ENCODE measurements around the gene NLK.

DNA sequence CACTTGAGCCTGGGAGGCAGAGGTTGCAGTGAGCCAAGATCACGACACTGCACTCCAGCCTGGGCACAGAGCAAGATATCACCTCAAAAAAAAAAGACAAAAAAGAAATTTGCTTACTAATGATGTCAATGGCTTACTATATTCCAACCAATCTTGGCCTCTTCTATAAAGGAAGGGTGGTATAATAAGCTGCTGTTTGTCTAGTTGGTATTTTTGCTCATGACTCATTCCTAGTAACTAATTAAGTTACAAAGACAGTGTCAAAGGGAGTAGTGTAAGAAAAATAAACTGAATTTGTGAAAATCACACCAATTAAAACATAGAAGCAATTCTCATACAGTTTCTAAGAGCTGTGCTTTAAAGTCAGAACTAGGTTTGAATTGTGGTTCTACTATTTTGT lies 82.5 kb downstream of the NLK start:
- no peak for TF ChIP-seq EZH2phosphoT487 (IDR thresholded peaks at IDR 0.05; ENCODE audit: borderline replicate concordance, low read length)
- TF ChIP-seq, protein P1, sequence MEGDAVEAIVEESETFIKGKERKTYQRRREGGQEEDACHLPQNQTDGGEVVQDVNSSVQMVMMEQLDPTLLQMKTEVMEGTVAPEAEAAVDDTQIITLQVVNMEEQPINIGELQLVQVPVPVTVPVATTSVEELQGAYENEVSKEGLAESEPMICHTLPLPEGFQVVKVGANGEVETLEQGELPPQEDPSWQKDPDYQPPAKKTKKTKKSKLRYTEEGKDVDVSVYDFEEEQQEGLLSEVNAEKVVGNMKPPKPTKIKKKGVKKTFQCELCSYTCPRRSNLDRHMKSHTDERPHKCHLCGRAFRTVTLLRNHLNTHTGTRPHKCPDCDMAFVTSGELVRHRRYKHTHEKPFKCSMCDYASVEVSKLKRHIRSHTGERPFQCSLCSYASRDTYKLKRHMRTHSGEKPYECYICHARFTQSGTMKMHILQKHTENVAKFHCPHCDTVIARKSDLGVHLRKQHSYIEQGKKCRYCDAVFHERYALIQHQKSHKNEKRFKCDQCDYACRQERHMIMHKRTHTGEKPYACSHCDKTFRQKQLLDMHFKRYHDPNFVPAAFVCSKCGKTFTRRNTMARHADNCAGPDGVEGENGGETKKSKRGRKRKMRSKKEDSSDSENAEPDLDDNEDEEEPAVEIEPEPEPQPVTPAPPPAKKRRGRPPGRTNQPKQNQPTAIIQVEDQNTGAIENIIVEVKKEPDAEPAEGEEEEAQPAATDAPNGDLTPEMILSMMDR (conservative IDR thresholded peaks at IDR 0.05; ENCODE audit: low read depth, low read length): no peak
